ENCODE results near the gene DNAH11.

GRCh38 chr7:21671859-21672258 is 129.0 kb downstream of the DNAH11 start:
- TF ChIP-seq, protein P1, sequence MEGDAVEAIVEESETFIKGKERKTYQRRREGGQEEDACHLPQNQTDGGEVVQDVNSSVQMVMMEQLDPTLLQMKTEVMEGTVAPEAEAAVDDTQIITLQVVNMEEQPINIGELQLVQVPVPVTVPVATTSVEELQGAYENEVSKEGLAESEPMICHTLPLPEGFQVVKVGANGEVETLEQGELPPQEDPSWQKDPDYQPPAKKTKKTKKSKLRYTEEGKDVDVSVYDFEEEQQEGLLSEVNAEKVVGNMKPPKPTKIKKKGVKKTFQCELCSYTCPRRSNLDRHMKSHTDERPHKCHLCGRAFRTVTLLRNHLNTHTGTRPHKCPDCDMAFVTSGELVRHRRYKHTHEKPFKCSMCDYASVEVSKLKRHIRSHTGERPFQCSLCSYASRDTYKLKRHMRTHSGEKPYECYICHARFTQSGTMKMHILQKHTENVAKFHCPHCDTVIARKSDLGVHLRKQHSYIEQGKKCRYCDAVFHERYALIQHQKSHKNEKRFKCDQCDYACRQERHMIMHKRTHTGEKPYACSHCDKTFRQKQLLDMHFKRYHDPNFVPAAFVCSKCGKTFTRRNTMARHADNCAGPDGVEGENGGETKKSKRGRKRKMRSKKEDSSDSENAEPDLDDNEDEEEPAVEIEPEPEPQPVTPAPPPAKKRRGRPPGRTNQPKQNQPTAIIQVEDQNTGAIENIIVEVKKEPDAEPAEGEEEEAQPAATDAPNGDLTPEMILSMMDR (IDR thresholded peaks at IDR 0.05) = no peak
- no peak for TF ChIP-seq POLR2A (IDR thresholded peaks at IDR 0.05)
